T-helper 22 cell (primary cell): Measurements from ENCODE around the gene USP7.

Source experiments
- DNase-seq: peaks from one replicate; pipeline ENCODE4 v3.0.0-alpha.2; 2020; ENCODE audit warnings: low read depth

USP7 gene

GRCh38 chr16:8899709-8900317 lies 63.9 kb downstream of the USP7 start:
- DNase-seq, result no peak

GRCh38 chr16:8898660-8899318 lies 64.9 kb downstream of the USP7 start:
- DNase-seq, result no peak

GRCh38 chr16:8894736-8895334 lies 68.9 kb downstream of the USP7 start:
- DNase-seq, result no peak

GRCh38 chr16:8893976-8894690 lies 69.6 kb downstream of the USP7 start:
- DNase-seq, result no peak

- no peak for DNase-seq
Measured at GRCh38 chr16:8893426-8893825, 70.3 kb downstream of the USP7 start.

GRCh38 chr16:8892101-8892575 lies 71.6 kb downstream of the USP7 start:
- DNase-seq, result no peak

GRCh38 chr16:8890549-8890921 lies 73.2 kb downstream of the USP7 start:
- no peak for DNase-seq

- DNase-seq, result no peak
Measured at GRCh38 chr16:8889893-8890548, 73.7 kb downstream of the USP7 start.

- DNase-seq, result no peak
Measured at GRCh38 chr16:8888951-8889892, 74.5 kb downstream of the USP7 start.

- DNase-seq, result no peak
Measured at GRCh38 chr16:8887952-8888560, 75.7 kb downstream of the USP7 start.

GRCh38 chr16:8887431-8887765 lies 76.3 kb downstream of the USP7 start:
- DNase-seq, result no peak

- no peak for DNase-seq
Measured at GRCh38 chr16:8886593-8887430, 76.9 kb downstream of the USP7 start.

GRCh38 chr16:8885674-8886592 lies 77.8 kb downstream of the USP7 start:
- DNase-seq, result no peak

- no peak for DNase-seq
Measured at GRCh38 chr16:8882725-8883377, 80.9 kb downstream of the USP7 start.

- no peak for DNase-seq
Measured at GRCh38 chr16:8882041-8882617, 81.6 kb downstream of the USP7 start, which contains the start of gene LITAFD. Gene LITAFD (plus strand): TSS chr16:8882351. CDS start chr16:8884356, 2,005 bp downstream.

GRCh38 chr16:8880839-8881510 lies 82.7 kb downstream of the USP7 start:
- no peak for DNase-seq

- DNase-seq, result no peak
Measured at GRCh38 chr16:8878523-8878911, 85.2 kb downstream of the USP7 start.
